K562 (cell line): ENCODE results near the gene TJP3. TPM values are rescaled to one million over a fixed set of nuclear protein-coding genes. Genes with fewer than 3 reads are reported as not detected.

Source experiments
- ATAC-seq: fragments of 200-7000 bp; cut with Tn5 transposase; 3 replicates; pipeline ENCODE4 v1.9.1; 2020; ENCODE audit warnings: moderate library complexity
- BruUV-seq: library from RNA; stranded (reverse); fragments of 400-500 nt; replicated peaks from 2 replicates; lab custom pipeline; 2021; lab: Mats Ljungman, UMichigan
- CTCF ChIA-PET: fragments of 300-600 bp; formaldehyde crosslinking; extraction: SDS; loops from one replicate; lab custom pipeline; 2021; ENCODE audit warnings: low intra/inter-chr PET ratio; lab: Yijun Ruan, JAX
- POLR2A ChIA-PET: fragments of 300-600, 350-650 bp; sonication (Branson Sonifier 250); formaldehyde crosslinking; extraction: SDS; loops from one replicate; lab custom pipeline; 2021; ENCODE audit warnings: antibody characterized with exemption, inconsistent platforms; lab: Yijun Ruan, JAX
- DNase-seq, 4 experiments: peaks; one replicate each; pipeline versions ENCODE4 v3.0.0 to v3.0.0-alpha.2; 2011 to 2018; ENCODE audit warnings: low spot score in 3 of 4, mixed read lengths in 3 of 4; ENCODE audit errors: extremely low read depth in 1 of 4
- FAIRE-seq: peaks from 2 replicates; lab custom pipeline; 2011; peaks lifted over from hg19 to GRCh38; lab: Jason Lieb, UNC
- H2AFZ ChIP-seq: 2 replicates; pipeline ENCODE4 v1.6.0; 2011; ENCODE audit warnings: low read depth, low read length, control low read depth, inconsistent platforms
- H3K27ac ChIP-seq: fragments of 200-600 bp; 3 replicates; pipeline ENCODE4 v1.8.0; 2011; ENCODE audit warnings: low read depth, mild to moderate bottlenecking, control low read depth, inconsistent platforms, low read length, moderate library complexity, mixed read lengths; ENCODE audit errors: extremely low read depth
- H3K27me3 ChIP-seq, 2 experiments: fragments of 300-600 bp in 1 of 2; 2 replicates in 1 of 2; 3 replicates in 1 of 2; pipeline versions ENCODE4 v1.6.0 to v1.8.0; 2011; ENCODE audit warnings: inconsistent platforms in 2 of 2, low read length in 2 of 2, mild to moderate bottlenecking in 1 of 2, mixed read lengths in 1 of 2, moderate library complexity in 1 of 2; ENCODE audit not compliant: control insufficient read depth in 2 of 2, insufficient read depth in 2 of 2
- H3K36me3 ChIP-seq: fragments of 300-600 bp; 3 replicates; pipeline ENCODE4 v1.8.0; 2011; ENCODE audit warnings: mild to moderate bottlenecking, low read length, inconsistent platforms; ENCODE audit not compliant: control insufficient read depth, insufficient read depth
- H3K4me1 ChIP-seq, 2 experiments: fragments of 200-600 bp in 1 of 2; replicated peaks in 1 of 2; 2 replicates in 1 of 2; 3 replicates in 1 of 2; pipeline versions ENCODE4 v1.5.1 to v1.8.0; 2011; ENCODE audit warnings: inconsistent platforms in 2 of 2, low read length in 2 of 2, mild to moderate bottlenecking in 1 of 2, mixed read lengths in 1 of 2, moderate library complexity in 1 of 2; ENCODE audit not compliant: control insufficient read depth in 2 of 2, insufficient read depth in 2 of 2
- H3K4me2 ChIP-seq: 2 replicates; pipeline ENCODE4 v1.6.1; 2011; ENCODE audit warnings: low read length, control low read depth, inconsistent platforms, mixed read lengths; ENCODE audit not compliant: insufficient read depth
- H3K4me3 ChIP-seq: fragments of 200-600 bp; sonication (generic), shearing (Covaris generic); 2 replicates; pipeline ENCODE4 v1.5.1; 2016; ENCODE audit warnings: control low read depth, inconsistent platforms
- H3K79me2 ChIP-seq: fragments of 200-600 bp; 3 replicates; pipeline ENCODE4 v1.8.0; 2011; ENCODE audit warnings: low read length, inconsistent platforms; ENCODE audit not compliant: control insufficient read depth, insufficient read depth
- H3K9ac ChIP-seq, 2 experiments: 2 replicates each; pipeline versions ENCODE4 v1.6.0 to v1.6.1; 2011; ENCODE audit warnings: low read depth in 2 of 2, low read length in 2 of 2, control low read depth in 1 of 2, inconsistent platforms in 1 of 2, mild to moderate bottlenecking in 1 of 2, mixed read lengths in 1 of 2; ENCODE audit not compliant: insufficient read depth in 1 of 2
- H3K9me1 ChIP-seq: one replicate; pipeline ENCODE4 v1.6.0; 2011; ENCODE audit warnings: inconsistent platforms, mild to moderate bottlenecking, low read length, moderate library complexity; ENCODE audit not compliant: control insufficient read depth, insufficient read depth
- H3K9me3 ChIP-seq: replicated peaks from 2 replicates; pipeline ENCODE4 v1.5.1; 2011; ENCODE audit warnings: low read depth, low read length, inconsistent platforms; ENCODE audit not compliant: control insufficient read depth, insufficient read depth
- H4K20me1 ChIP-seq: replicated peaks from 2 replicates; pipeline ENCODE4 v1.6.1; 2011; ENCODE audit warnings: low read length, inconsistent platforms, mixed read lengths; ENCODE audit not compliant: control insufficient read depth, insufficient read depth
- GABPA ChIP-seq: fragments of 200-800 bp; sonication (Bioruptor generic); conservative IDR thresholded peaks from 2 replicates; pipeline ENCODE4 v1.6.1; 2016; ENCODE audit warnings: low read depth, missing genetic modification characterization, missing compliant biosample characterization
- MCM2 ChIP-seq: fragments of 450-650 bp; IDR thresholded peaks from 2 replicates; pipeline ENCODE4 v1.6.1; 2017; ENCODE audit warnings: low read depth, mild to moderate bottlenecking
- MTA2 ChIP-seq: fragments of 450-650 bp; IDR thresholded peaks from 2 replicates; pipeline ENCODE4 v1.6.1; 2016; ENCODE audit warnings: low read depth
- POLR3A ChIP-seq: IDR thresholded peaks from 2 replicates; pipeline ENCODE4 v1.6.1; 2011; ENCODE audit warnings: borderline replicate concordance, mild to moderate bottlenecking, moderate library complexity; ENCODE audit not compliant: insufficient read length, insufficient read depth; ENCODE audit errors: extremely low read depth
- PYGO2 ChIP-seq: fragments of 450-650 bp; IDR thresholded peaks from 2 replicates; pipeline ENCODE4 v1.6.1; 2016; ENCODE audit warnings: mild to moderate bottlenecking, missing genetic modification characterization, moderate library complexity, missing compliant biosample characterization
- SMAD1 ChIP-seq: fragments of 150-350 bp; IDR thresholded peaks from 2 replicates; pipeline ENCODE4 v1.6.1; 2014; ENCODE audit warnings: low read length, low read depth; ENCODE audit not compliant: partially characterized antibody
- STAG1 ChIP-seq: sonication (generic); formaldehyde crosslinking; IDR thresholded peaks from 2 replicates; pipeline ENCODE4 v1.5.0; 2020; ENCODE audit warnings: missing genetic modification reagents, borderline replicate concordance
- TGIF2 ChIP-seq: sonication (generic); formaldehyde crosslinking; IDR thresholded peaks from 2 replicates; pipeline ENCODE4 v1.8.1; 2022; ENCODE audit warnings: mild to moderate bottlenecking, missing genetic modification reagents, moderate library complexity
- ZFP30 ChIP-seq: fragments of 250-450 bp; sonication (Bioruptor Pico); IDR thresholded peaks from 2 replicates; pipeline ENCODE4 v1.8.0; 2022; ENCODE audit warnings: moderate library complexity, mild to moderate bottlenecking, inconsistent platforms, borderline replicate concordance
- ZNF707 ChIP-seq: fragments of 250-450 bp; sonication (Bioruptor Pico); conservative IDR thresholded peaks from 2 replicates; pipeline ENCODE4 v1.8.0; 2022; ENCODE audit warnings: inconsistent platforms, mild to moderate bottlenecking, moderate library complexity
- ZNF780A ChIP-seq: fragments of 250-450 bp; sonication (Bioruptor Pico); IDR thresholded peaks from 2 replicates; pipeline ENCODE4 v1.5.0; 2021; ENCODE audit warnings: mild to moderate bottlenecking
- WGBS: fragments of 100-300 bp; shearing (Covaris generic); methylation state at CpG from one replicate; pipeline ENCODE4 v1.1.6; 2016; ENCODE audit warnings: low coverage, mixed read lengths; ENCODE audit not compliant: insufficient coverage; ENCODE audit errors: missing lambda C conversion rate; 5-methylcytosine and 5-hydroxymethylcytosine counted together
- in situ Hi-C: fragments of 300-500 bp; cut with MboI; formaldehyde crosslinking; loops from 4 replicates; pipeline ENCODE4 v1.15.0; 2018; ENCODE audit warnings: inconsistent platforms, mixed read lengths
- intact Hi-C: fragments of 100-400 bp; cut with micrococcal nuclease; formaldehyde crosslinking; loops from 2 replicates; pipeline ENCODE4 v1.14.2; 2022
- polyA plus RNA-seq, 8 experiments: library from polyadenylated mRNA; depleted of rRNA in 4 of 8; stranded (reverse) in 5 of 8; unstranded in 3 of 8; fragments of >200 nt; fragmentation: Nextera tagmentation in 2 of 8; fragmentation: Illumina TruSeq in 1 of 8; extraction: Ambion mirVana in 2 of 8; extraction: Trizol in 1 of 8; gene quantifications; 2 replicates each; pipeline versions ENCODE4 v1.2.1 to v1.2.3, GENCODE V29; 2011 to 2014; ENCODE audit warnings: inconsistent platforms in 1 of 8, missing spikeins in 1 of 8
- total RNA-seq, 7 experiments: library from RNA; depleted of rRNA in 6 of 7; stranded (reverse); fragments of >200 nt in 6 of 7; fragmentation: Illumina TruSeq in 2 of 7; extraction: Trizol in 2 of 7; gene quantifications; 2 replicates each; pipeline versions ENCODE4 v1.2.1 to v1.2.3, GENCODE V29; 2011 to 2021; ENCODE audit warnings: low replicate concordance in 1 of 7
- TF ChIP-seq, protein P1 (sequence below): fragments of 250-450 bp; sonication (Bioruptor Pico); IDR thresholded peaks from 2 replicates; pipeline ENCODE4 v1.8.0; 2022; ENCODE audit warnings: moderate library complexity, mild to moderate bottlenecking, inconsistent platforms
- TF ChIP-seq, protein P2 (sequence below): IDR thresholded peaks from 3 replicates; pipeline ENCODE4 v1.6.1; 2011; ENCODE audit warnings: borderline replicate concordance, mild to moderate bottlenecking, moderate library complexity; ENCODE audit not compliant: insufficient read length; ENCODE audit errors: extremely low read depth

The TJP3 gene
- total and polyA plus RNA-seq, 9 of the 15 experiments (the other 6 are each of a cell fraction or from before 2014, with no cell fraction given): 0.11 to 2.4 (median 0.57) TPM; not detected in 1

DNA sequence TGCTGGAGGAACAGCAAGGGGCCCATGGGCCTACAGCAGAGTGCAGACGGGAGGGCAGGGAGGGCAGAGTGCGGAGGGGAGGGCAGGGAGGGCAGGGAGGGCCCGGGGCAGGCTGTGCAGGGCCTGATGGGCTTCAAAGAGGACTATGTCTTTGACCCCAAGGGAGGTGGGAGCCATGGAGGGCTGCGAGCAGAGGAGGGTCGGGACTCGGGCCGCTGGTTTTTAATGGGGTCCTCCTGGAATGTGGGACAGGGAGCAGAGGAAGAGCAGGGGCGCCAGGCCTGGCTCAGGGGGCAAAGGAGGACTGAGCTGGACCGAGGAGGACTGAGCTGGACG, 11.6 kb upstream of the TJP3 start:
- no TSS peak for BruUV-seq
- 93% methylated on average over 3 of the region's 10 CpGs for WGBS
- intact Hi-C loops (no loop called here), in situ Hi-C loops (no loop called here)
- ChIA-PET CTCF (no interaction called here), POLR2A (interaction anchor here (0.6 to 1.5 kb wide), 5 partner anchors 10 to 289 kb away, joined by 3 to 8 read pairs (median 4); partner anchors contain the start of gene EEF2)
- Histone ChIP-seq H3K27me3 (no peaks in the 10 kb centered on the region), H3K4me1 (peaks cover 13 to 83% of the 10 kb centered on the region in 2 experiments), H4K20me1 (peaks cover 23% of the 10 kb centered on the region), H3K79me2 (peaks cover 72% of the 10 kb centered on the region), H3K36me3 (peaks cover 6% of the 10 kb centered on the region; the same call in 1 of the 3 replicates), H3K9me3 (no peaks in the 10 kb centered on the region; the same call in 1 of the 2 replicates), H2AFZ (no peak overlapping the region), H3K27ac (no peak overlapping the region), H3K9me1 (peaks cover 7% of the 10 kb centered on the region), H3K9ac (no peak overlapping the region), H3K4me2 (no peak overlapping the region), H3K4me3 (no peak overlapping the region)
- TF ChIP-seq MCM2 (no peak), ZNF707 (CRISPR knock-in tag) (no peak), SMAD1 (no peak), POLR3A (no peak), MTA2 (no peak), GABPA (tag) (no peak), PYGO2 (no peak), ZNF780A (CRISPR knock-in tag) (no peak), STAG1 (CRISPR knock-in tag) (no peak), ZFP30 (CRISPR knock-in tag) (no peak), TGIF2 (CRISPR knock-in tag) (no peak)
- TF ChIP-seq, protein P1, sequence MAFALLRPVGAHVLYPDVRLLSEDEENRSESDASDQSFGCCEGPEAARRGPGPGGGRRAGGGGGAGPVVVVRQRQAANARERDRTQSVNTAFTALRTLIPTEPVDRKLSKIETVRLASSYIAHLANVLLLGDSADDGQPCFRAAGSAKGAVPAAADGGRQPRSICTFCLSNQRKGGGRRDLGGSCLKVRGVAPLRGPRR (CRISPR knock-in tag): no peak
- TF ChIP-seq, protein P2, sequence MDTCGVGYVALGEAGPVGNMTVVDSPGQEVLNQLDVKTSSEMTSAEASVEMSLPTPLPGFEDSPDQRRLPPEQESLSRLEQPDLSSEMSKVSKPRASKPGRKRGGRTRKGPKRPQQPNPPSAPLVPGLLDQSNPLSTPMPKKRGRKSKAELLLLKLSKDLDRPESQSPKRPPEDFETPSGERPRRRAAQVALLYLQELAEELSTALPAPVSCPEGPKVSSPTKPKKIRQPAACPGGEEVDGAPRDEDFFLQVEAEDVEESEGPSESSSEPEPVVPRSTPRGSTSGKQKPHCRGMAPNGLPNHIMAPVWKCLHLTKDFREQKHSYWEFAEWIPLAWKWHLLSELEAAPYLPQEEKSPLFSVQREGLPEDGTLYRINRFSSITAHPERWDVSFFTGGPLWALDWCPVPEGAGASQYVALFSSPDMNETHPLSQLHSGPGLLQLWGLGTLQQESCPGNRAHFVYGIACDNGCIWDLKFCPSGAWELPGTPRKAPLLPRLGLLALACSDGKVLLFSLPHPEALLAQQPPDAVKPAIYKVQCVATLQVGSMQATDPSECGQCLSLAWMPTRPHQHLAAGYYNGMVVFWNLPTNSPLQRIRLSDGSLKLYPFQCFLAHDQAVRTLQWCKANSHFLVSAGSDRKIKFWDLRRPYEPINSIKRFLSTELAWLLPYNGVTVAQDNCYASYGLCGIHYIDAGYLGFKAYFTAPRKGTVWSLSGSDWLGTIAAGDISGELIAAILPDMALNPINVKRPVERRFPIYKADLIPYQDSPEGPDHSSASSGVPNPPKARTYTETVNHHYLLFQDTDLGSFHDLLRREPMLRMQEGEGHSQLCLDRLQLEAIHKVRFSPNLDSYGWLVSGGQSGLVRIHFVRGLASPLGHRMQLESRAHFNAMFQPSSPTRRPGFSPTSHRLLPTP: no peak
- ATAC-seq (no peak), DNase-seq (no peak), FAIRE-seq (no peak)
